ENCODE results near the gene SFXN3.
A peak's percentile ranks its signal among the peaks of the same experiment; 100 is the strongest.

The SFXN3 gene

DNA sequence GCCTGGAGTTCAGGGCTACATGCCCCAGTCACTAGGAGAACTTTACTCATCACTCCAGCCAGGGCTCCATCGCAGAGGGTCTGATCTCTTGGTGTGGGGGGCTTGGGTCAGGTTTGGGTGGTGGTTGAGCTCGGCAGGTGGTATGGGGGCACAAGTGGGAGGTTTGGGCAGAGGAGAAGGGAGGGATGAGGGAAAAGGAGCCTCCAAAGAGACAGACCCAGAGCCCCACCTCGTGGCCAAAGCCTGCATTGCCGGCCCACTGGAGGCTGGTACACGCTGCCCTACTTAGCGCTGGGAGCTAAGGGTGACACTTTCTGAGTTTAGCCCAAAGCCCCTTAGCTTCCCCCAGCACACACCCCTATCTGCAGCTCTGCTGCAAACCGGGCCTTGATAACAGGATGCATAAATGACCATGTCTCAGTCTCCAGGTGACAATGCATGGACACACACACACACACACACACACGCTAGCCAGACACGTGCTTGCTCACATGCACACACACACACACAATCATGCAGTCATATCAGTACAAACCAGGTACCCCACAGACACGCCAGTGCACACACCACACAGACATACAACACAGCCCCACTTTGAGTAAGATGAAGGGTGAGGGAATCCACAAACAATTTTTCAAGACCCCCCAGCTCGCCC lies 16.7 kb upstream of the SFXN3 start:
- peak; percentile 88 for DNase-seq (ENCODE audit: low spot score)
- TF ChIP-seq, protein P1, sequence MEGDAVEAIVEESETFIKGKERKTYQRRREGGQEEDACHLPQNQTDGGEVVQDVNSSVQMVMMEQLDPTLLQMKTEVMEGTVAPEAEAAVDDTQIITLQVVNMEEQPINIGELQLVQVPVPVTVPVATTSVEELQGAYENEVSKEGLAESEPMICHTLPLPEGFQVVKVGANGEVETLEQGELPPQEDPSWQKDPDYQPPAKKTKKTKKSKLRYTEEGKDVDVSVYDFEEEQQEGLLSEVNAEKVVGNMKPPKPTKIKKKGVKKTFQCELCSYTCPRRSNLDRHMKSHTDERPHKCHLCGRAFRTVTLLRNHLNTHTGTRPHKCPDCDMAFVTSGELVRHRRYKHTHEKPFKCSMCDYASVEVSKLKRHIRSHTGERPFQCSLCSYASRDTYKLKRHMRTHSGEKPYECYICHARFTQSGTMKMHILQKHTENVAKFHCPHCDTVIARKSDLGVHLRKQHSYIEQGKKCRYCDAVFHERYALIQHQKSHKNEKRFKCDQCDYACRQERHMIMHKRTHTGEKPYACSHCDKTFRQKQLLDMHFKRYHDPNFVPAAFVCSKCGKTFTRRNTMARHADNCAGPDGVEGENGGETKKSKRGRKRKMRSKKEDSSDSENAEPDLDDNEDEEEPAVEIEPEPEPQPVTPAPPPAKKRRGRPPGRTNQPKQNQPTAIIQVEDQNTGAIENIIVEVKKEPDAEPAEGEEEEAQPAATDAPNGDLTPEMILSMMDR (IDR thresholded peaks at IDR 0.05; ENCODE audit: extremely low read depth, missing control alignments) = peak; percentile 81

DNA sequence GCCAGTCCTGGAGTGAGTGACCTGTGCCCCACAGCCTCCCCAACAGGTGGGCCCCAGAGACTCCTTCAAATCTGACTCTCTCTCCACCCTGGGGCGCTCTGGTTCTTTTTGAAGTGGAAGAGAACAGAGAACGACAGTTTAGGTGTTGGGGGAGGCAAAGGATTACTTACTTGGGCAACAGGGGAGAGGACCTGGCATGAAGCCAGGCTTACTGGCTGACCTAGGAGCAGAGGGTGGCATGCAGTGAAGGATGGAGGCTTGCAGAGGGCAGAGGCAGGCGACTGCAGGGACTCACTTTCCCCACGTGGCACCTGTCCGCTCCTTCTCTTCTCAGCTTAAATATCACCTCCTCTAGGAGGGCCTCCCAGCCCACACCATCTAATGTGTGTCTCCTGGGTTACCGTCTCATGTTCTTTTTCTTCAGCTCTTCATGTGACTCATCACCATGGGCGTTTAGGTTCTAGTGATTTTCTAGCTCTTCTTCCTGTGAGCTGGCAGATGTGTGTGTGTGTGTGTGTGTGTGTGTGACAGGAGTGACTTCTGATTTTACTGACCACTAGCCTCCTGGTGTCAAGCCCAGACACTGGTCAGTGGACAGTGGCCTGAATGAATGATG lies 16.0 kb upstream of the SFXN3 start:
- DNase-seq (ENCODE audit: low spot score) = no peak

DNA sequence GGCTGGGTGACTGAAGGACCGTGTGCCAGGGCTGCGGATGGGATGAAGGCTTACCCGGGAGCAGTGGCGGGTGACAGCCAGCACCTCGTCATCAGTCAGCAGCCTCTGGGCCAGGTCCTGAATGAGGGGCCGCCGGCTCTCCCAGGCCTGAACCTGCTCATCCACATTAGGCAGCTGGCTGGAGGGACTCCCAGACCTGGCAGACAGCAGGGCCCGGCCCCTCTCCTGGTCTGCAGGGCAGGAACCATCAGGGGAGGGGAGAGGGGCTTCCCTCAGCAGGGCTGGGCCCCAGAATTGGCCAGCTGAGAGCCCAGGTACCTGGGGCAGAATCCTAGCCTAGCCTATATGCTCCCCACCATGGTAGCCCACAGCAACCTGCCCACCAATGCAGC lies 15.5 kb upstream of the SFXN3 start:
- TF ChIP-seq, protein P1 (IDR thresholded peaks at IDR 0.05; ENCODE audit: extremely low read depth, missing control alignments) = no peak

More for the DNA sequence above, 16.0 kb upstream of the SFXN3 start:
- TF ChIP-seq, protein P1 (IDR thresholded peaks at IDR 0.05; ENCODE audit: extremely low read depth, missing control alignments) = no peak

DNA sequence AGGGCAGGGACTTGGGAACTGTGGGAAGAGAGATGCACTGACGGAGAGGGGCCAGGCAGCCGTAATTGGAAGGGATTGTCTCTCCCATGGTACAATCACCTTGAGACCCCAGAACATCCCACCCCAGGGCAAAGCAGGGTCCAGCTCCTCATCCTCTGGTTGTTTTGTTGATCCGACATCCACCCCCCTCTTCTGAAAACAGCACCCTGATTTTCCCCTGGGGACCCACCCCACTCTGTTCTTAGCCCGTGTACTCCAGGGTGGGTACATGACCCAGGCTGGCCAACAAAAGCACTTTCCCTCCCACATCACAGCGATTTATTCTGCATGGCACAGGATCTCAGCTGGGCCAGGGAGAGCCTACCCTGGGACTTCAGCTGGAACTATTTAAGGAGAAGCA lies 14.2 kb upstream of the SFXN3 start:
- no peak for DNase-seq (ENCODE audit: low spot score)
- TF ChIP-seq, protein P1 (IDR thresholded peaks at IDR 0.05; ENCODE audit: extremely low read depth, missing control alignments) = no peak

More for the DNA sequence above, 15.5 kb upstream of the SFXN3 start:
- DNase-seq (ENCODE audit: low spot score) = no peak

DNA sequence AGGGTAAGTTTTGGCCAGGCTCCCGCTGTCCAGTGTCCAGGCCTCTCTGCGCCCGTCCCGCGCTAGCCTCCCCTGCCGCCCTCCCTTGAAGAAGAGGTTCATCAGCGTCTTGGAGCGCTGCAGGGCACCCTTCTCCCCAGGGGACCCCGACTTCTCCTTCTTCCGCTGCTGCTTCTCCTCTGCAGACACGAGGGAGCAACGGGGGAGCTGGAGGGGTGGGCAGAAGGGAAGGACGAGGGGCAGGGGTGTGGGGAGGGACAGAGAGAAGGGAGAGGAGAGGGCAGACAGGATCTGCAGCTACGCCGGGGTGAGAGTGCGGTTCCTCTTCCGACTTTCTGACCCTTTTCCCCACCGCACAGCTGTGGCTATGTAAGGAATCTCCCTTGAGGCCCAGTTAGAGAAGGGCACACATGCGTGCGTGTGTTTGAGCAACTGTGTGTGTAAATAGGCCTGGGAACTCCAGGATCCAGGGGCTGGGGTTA lies 12.9 kb upstream of the SFXN3 start:
- DNase-seq (ENCODE audit: low spot score) = no peak
- TF ChIP-seq, protein P1 (IDR thresholded peaks at IDR 0.05; ENCODE audit: extremely low read depth, missing control alignments) = no peak

DNA sequence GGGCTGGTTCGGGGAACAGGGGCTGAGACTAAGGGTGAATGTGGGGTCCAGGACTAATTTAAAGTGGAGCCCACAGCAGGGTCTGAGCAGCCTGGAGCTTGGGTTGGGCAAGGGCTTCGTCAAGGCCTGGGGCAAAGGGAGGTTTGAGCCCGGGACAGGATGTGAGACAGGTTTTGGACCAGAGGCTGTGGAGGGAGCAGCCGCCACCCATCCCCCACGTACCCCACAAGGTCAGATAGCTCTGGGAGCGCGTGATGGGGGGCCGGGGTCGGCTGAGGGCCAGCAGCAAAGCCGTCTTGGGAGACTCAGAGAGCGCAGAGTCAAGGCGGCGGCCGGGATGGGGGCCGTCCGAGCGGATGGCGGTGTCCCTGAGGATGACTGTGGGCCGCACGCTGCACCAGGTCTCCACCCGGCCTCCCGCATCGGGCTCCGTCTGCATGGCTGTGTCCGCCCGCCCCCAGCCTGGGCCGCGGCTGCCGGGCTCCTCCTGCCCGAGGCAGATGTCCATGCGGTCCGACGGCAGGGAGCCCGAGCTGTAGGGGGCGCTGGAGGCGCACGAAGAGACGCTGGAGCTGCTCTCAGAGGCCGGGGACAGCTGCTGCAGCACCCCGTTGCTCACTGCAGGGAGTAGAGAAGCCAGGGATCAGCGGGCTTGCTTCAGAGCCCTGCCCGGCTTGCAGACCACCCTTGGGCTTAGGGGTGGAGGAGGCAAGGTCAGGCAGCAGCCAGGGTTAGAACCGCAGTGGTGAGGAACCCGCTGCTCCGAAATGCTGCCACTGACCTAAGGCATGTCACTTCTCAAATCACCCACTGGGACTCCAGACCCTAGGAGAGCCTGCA lies 12.2 kb upstream of the SFXN3 start:
- TF ChIP-seq, protein P1 (IDR thresholded peaks at IDR 0.05; ENCODE audit: extremely low read depth, missing control alignments) = peak; percentile 67
- DNase-seq (ENCODE audit: low spot score) = peak; percentile 86

DNA sequence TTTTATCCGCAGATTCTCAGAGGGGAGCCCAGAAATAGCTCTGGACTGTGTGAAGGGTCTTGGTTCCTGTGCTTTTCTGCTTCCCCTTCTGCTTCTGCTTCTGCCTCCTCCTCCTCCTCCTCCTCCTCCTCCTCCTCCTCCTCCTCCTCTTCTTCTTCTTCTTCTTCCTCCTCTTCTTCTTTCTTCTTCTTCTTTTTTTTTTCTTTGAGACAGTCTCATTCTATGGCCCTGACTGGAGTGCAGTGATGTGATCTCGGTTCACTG lies 11.7 kb upstream of the SFXN3 start:
- TF ChIP-seq, protein P1 (IDR thresholded peaks at IDR 0.05; ENCODE audit: extremely low read depth, missing control alignments) = no peak
- no peak for DNase-seq (ENCODE audit: low spot score)
